ENCODE results near the gene FA2H. TPM values are rescaled to one million over a fixed set of nuclear protein-coding genes. Genes with fewer than 3 reads are reported as not detected.
A peak's percentile ranks its signal among the peaks of the same experiment; 100 is the strongest.

The FA2H gene
- total and polyA plus RNA-seq, 2 donors from 2014 or later = 4.2 to 10.3 TPM

- FAIRE-seq = no peak
These were observed 21.9 kb downstream of the FA2H start for GRCh38 chr16:74752756-74753155.

DNA sequence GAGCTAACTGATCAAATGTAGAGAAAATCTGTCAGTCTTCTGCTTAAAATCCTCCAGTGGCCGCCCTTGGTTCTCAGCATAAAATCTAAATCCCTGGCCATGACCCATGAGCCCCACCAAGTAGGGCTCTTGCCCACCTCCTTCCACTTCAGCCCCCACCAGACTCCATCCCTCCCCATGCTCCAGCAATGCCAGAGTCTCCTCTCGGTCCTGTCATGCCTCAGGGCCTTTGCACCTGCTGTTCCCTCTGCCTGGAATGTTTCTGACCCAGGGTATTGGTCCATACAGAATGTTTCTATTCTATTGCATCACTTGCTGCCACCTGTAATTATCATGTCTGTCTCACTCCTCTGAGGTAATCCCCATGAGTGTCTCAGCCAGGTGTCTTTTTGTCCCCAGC lies 22.4 kb downstream of the FA2H start:
- no peaks in the 10 kb centered on the region for H3K27me3 ChIP-seq (ENCODE audit: control insufficient read depth, insufficient read depth, low read length)
- H3K36me3 ChIP-seq (ENCODE audit: control insufficient read depth in 2 of 3, insufficient read depth in 3 of 3, low read length in 3 of 3) = no peaks in the 10 kb centered on the region
- H3K9ac ChIP-seq (ENCODE audit: low read length in 3 of 3) = no peak overlapping the region
- intact Hi-C loops (cut with DNase I) = no loop called here
- H3K4me1 ChIP-seq (ENCODE audit: control insufficient read depth in 2 of 3, insufficient read depth in 2 of 3, low read depth in 1 of 3, low read length in 3 of 3) = peaks cover 0 to 2% (median 0%) of the 10 kb centered on the region in 3 donors
- H3K9me3 ChIP-seq (ENCODE audit: control insufficient read depth in 2 of 3, insufficient read depth in 1 of 3, low read length in 3 of 3) = no peaks in the 10 kb centered on the region
- H3K4me3 ChIP-seq (ENCODE audit: low read length in 3 of 3) = no peak overlapping the region
- DNase-seq (peak in 1 of 5 donors; percentile 11), FAIRE-seq (no peak)
- TF ChIP-seq, protein P1, sequence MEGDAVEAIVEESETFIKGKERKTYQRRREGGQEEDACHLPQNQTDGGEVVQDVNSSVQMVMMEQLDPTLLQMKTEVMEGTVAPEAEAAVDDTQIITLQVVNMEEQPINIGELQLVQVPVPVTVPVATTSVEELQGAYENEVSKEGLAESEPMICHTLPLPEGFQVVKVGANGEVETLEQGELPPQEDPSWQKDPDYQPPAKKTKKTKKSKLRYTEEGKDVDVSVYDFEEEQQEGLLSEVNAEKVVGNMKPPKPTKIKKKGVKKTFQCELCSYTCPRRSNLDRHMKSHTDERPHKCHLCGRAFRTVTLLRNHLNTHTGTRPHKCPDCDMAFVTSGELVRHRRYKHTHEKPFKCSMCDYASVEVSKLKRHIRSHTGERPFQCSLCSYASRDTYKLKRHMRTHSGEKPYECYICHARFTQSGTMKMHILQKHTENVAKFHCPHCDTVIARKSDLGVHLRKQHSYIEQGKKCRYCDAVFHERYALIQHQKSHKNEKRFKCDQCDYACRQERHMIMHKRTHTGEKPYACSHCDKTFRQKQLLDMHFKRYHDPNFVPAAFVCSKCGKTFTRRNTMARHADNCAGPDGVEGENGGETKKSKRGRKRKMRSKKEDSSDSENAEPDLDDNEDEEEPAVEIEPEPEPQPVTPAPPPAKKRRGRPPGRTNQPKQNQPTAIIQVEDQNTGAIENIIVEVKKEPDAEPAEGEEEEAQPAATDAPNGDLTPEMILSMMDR (IDR thresholded peaks at IDR 0.05; ENCODE audit: borderline replicate concordance, extremely low read depth, insufficient read depth) = no peak
- H3K27ac ChIP-seq (ENCODE audit: low read depth in 2 of 2, low read length in 2 of 2) = no peak overlapping the region

More at GRCh38 chr16:74752756-74753155, 21.9 kb downstream of the FA2H start:
- TF ChIP-seq, protein P1 (IDR thresholded peaks at IDR 0.05; ENCODE audit: borderline replicate concordance, extremely low read depth, insufficient read depth) = no peak
- Histone ChIP-seq H3K27me3 (ENCODE audit: control insufficient read depth, insufficient read depth, low read length) (no peaks in the 10 kb centered on the region), H3K9ac (ENCODE audit: low read length in 3 of 3) (no peak overlapping the region), H3K4me3 (ENCODE audit: low read length in 3 of 3) (no peak overlapping the region), H3K9me3 (ENCODE audit: control insufficient read depth in 2 of 3, insufficient read depth in 1 of 3, low read length in 3 of 3) (no peaks in the 10 kb centered on the region), H3K36me3 (ENCODE audit: control insufficient read depth in 2 of 3, insufficient read depth in 3 of 3, low read length in 3 of 3) (no peaks in the 10 kb centered on the region), H3K4me1 (ENCODE audit: control insufficient read depth in 2 of 3, insufficient read depth in 2 of 3, low read depth in 1 of 3, low read length in 3 of 3) (peaks cover 0 to under 1% (median 0%) of the 10 kb centered on the region in 3 donors), H3K27ac (ENCODE audit: low read depth in 2 of 2, low read length in 2 of 2) (no peak overlapping the region)
- intact Hi-C loops (cut with DNase I) = no loop called here
- DNase-seq = peak in 1 of 5 donors; percentile 30

- Histone ChIP-seq H3K4me3 (ENCODE audit: low read length in 3 of 3) (no peak overlapping the region), H3K27ac (ENCODE audit: low read depth in 2 of 2, low read length in 2 of 2) (no peak overlapping the region), H3K36me3 (ENCODE audit: control insufficient read depth in 2 of 3, insufficient read depth in 3 of 3, low read length in 3 of 3) (no peaks in the 10 kb centered on the region), H3K27me3 (ENCODE audit: control insufficient read depth, insufficient read depth, low read length) (no peaks in the 10 kb centered on the region), H3K4me1 (ENCODE audit: control insufficient read depth in 2 of 3, insufficient read depth in 2 of 3, low read depth in 1 of 3, low read length in 3 of 3) (peaks cover 0 to 2% (median 0%) of the 10 kb centered on the region in 3 donors), H3K9ac (ENCODE audit: low read length in 3 of 3) (no peak overlapping the region), H3K9me3 (ENCODE audit: control insufficient read depth in 2 of 3, insufficient read depth in 1 of 3, low read length in 3 of 3) (no peaks in the 10 kb centered on the region)
- TF ChIP-seq, protein P1 (IDR thresholded peaks at IDR 0.05; ENCODE audit: borderline replicate concordance, extremely low read depth, insufficient read depth) = no peak
- intact Hi-C loops (cut with DNase I) = no loop called here
- peak in 1 of 5 donors; percentile 3 for DNase-seq
- no peak for FAIRE-seq
These were observed 23.0 kb downstream of the FA2H start for GRCh38 chr16:74751658-74752057.

Measured in kidney (tissue), 14 donors.